Left ventricle myocardium inferior (tissue), 1 donor: Measurements from ENCODE around the gene GPR155. TPM values are rescaled to one million over a fixed set of nuclear protein-coding genes. Genes with fewer than 3 reads are reported as not detected.
"Not testable (repeated sequence)": the region's sequence is repeated elsewhere in the genome, so short reads cannot be mapped to it uniquely, and the experiment has no call there.

Experiments used
- DNase-seq: peaks from one replicate; pipeline ENCODE4 v3.0.0-alpha.2; 2020
- H3K27ac ChIP-seq: fragments of 200-600 bp; replicated peaks from 2 replicates; pipeline ENCODE4 v1.8.0; 2021
- H3K27me3 ChIP-seq: fragments of 200-600 bp; 2 replicates; pipeline ENCODE4 v1.8.0; 2021; ENCODE audit warnings: low read depth
- H3K36me3 ChIP-seq: fragments of 200-600 bp; 2 replicates; pipeline ENCODE4 v1.8.0; 2021
- H3K4me1 ChIP-seq: fragments of 200-600 bp; 2 replicates; pipeline ENCODE4 v1.8.0; 2021
- H3K4me3 ChIP-seq: fragments of 200-600 bp; 2 replicates; pipeline ENCODE4 v1.8.0; 2021; ENCODE audit warnings: mild to moderate bottlenecking, moderate library complexity
- H3K9me3 ChIP-seq: fragments of 200-600 bp; replicated peaks from 2 replicates; pipeline ENCODE4 v1.8.0; 2021
- CTCF ChIP-seq: fragments of 200-600 bp; IDR thresholded peaks from 2 replicates; pipeline ENCODE4 v1.8.0; 2021; ENCODE audit warnings: antibody characterized with exemption, mild to moderate bottlenecking, borderline replicate concordance
- intact Hi-C: fragments of 100-400 bp; cut with micrococcal nuclease; formaldehyde crosslinking; loops from one replicate; pipeline ENCODE4 v1.11.0; 2022
- total RNA-seq: library from RNA; stranded (reverse); fragmentation: NEBNext Ultra II Directional; extraction: Animal tissue kit (Norgen Biotek cat#: 25700); gene quantifications from one replicate; pipeline ENCODE4 v1.2.1, GENCODE V29; 2021
- donor health status: DM: no; HTN: yes; CAD: no; lungs with severe emphysema.

The GPR155 gene
- total RNA-seq, 1 donor from 2014 or later = 16.3 TPM

DNA sequence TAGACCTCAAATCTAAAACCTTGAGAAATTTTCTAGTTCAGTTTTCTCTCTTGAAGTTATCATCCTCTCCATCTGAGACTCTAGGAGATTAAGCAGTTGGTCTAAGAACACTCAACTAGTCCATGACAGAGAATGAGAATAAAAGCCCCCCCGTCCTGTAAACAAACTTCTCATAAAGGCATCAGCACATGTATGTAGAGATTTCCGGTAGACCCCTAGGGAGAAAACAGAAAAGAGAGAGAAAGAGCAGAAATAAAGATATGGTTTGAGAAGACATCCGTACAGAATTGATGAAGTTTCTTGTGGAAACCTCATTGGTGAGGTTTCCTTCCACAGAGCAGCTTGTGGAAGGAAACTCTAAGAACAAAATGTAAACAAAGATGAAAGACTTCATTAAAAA, 3.2 kb upstream of the GPR155 start:
- Histone ChIP-seq H3K27me3 (no peaks in the 10 kb centered on the region), H3K4me3 (no peak overlapping the region), H3K9me3 (no peaks in the 10 kb centered on the region), H3K36me3 (no peaks in the 10 kb centered on the region), H3K27ac (no peak overlapping the region), H3K4me1 (peaks cover 18% of the 10 kb centered on the region)
- intact Hi-C loops = no loop called here
- no peak for DNase-seq
- no peak for TF ChIP-seq CTCF

DNA sequence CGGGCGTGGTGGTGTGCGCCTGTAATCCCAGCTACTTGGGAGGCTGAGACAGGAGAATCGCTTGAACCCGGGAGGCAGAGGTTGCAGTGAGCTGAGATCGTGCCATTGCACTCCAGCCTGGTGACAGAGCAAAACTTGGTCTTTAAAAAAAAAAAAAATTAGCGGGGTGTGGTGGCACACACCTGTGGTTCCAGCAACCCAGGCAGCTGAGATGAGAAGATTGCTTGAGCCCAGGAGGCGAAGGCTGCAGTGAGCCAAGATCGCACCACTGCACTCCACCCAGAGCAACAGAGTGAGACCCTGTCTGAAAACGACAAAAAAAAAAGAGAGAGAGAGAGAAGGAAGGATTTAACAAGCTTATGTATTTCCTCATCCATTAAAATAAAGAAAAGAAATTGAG, 2.7 kb upstream of the GPR155 start:
- peaks cover 23% of the 10 kb centered on the region for H3K4me1 ChIP-seq
- H3K4me3 ChIP-seq, DNase-seq, H3K9me3 ChIP-seq, H3K27me3 ChIP-seq, H3K27ac ChIP-seq, intact Hi-C loops, H3K36me3 ChIP-seq: not testable (repeated sequence)

GRCh38 chr2:174487820-174488162, 962 bp upstream of the GPR155 start:
- peak overlapping the region; percentile 91 for H3K27ac ChIP-seq
- peaks cover 26% of the 10 kb centered on the region for H3K4me1 ChIP-seq
- TF ChIP-seq CTCF = no peak
- no peaks in the 10 kb centered on the region for H3K36me3 ChIP-seq
- no peaks in the 10 kb centered on the region for H3K9me3 ChIP-seq
- intact Hi-C loops = no loop called here
- H3K4me3 ChIP-seq = peak overlapping the region; percentile 77
- no peaks in the 10 kb centered on the region for H3K27me3 ChIP-seq
- DNase-seq = no peak

- Histone ChIP-seq H3K27me3 (no peaks in the 10 kb centered on the region), H3K36me3 (peaks cover 3% of the 10 kb centered on the region), H3K27ac (peak overlapping the region; percentile 91), H3K9me3 (no peaks in the 10 kb centered on the region), H3K4me1 (peaks cover 26% of the 10 kb centered on the region), H3K4me3 (peak overlapping the region; percentile 77)
- intact Hi-C loops = no loop called here
- no peak for TF ChIP-seq CTCF
- peak; percentile 100 for DNase-seq
These were observed 435 bp upstream of the GPR155 start for GRCh38 chr2:174487108-174487819.

- no peak for TF ChIP-seq CTCF
- intact Hi-C loops = no loop called here
- H3K4me1 ChIP-seq = peaks cover 26% of the 10 kb centered on the region
- no peaks in the 10 kb centered on the region for H3K27me3 ChIP-seq
- peak; percentile 16 for DNase-seq
- H3K4me3 ChIP-seq = peak overlapping the region; percentile 77
- peaks cover 12% of the 10 kb centered on the region for H3K36me3 ChIP-seq
- H3K27ac ChIP-seq = peak overlapping the region; percentile 79
- no peaks in the 10 kb centered on the region for H3K9me3 ChIP-seq
These were observed 854 bp downstream of the GPR155 start for GRCh38 chr2:174485788-174486562.

- H3K9me3 ChIP-seq, H3K27ac ChIP-seq, intact Hi-C loops, DNase-seq, H3K27me3 ChIP-seq: not testable (repeated sequence)
- peaks cover 14% of the 10 kb centered on the region for H3K36me3 ChIP-seq
- H3K4me1 ChIP-seq = peaks cover 26% of the 10 kb centered on the region
- peak overlapping the region; percentile 77 for H3K4me3 ChIP-seq
These were observed 1.8 kb downstream of the GPR155 start for GRCh38 chr2:174485045-174485444.
